NCI-H1105 (cell line): ENCODE measurements around the gene TSKS.
A peak's percentile ranks its signal among the peaks of the same experiment; 100 is the strongest.
"Not testable (repeated sequence)": the region's sequence is repeated elsewhere in the genome, so short reads cannot be mapped to it uniquely, and the experiment has no call there.

Experiments used
- DNase-seq: peaks from one replicate; lab custom pipeline; 2025; lab: John Stamatoyannopoulos, UW

The TSKS gene

DNA sequence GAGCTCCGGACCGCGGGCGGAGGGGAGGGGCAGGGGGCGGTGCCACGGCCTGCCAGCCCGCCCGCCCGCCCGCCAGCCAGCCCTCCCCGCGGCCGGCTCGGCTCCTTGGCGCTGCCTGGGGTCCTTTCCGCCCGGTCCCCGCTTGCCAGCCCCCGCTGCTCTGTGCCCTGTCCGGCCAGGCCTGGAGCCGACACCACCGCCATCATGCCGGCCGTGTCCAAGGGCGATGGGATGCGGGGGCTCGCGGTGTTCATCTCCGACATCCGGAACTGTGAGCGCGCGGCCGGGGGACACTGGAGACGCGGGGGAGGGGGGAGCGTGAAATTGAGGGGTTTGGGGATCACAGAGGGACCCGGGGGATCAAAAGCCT, 3.8 kb upstream of the TSKS start, which contains the start of gene AP2A1:
Gene AP2A1, plus strand, starts transcription at position 72 of the 370 bp plus-strand sequence. Its CDS starts 133 bp downstream, at position 205.
- DNase-seq = no peak

- peak; percentile 100 for DNase-seq
Observed at GRCh38 chr19:49766007-49766929, 3.2 kb upstream of the TSKS start.

DNA sequence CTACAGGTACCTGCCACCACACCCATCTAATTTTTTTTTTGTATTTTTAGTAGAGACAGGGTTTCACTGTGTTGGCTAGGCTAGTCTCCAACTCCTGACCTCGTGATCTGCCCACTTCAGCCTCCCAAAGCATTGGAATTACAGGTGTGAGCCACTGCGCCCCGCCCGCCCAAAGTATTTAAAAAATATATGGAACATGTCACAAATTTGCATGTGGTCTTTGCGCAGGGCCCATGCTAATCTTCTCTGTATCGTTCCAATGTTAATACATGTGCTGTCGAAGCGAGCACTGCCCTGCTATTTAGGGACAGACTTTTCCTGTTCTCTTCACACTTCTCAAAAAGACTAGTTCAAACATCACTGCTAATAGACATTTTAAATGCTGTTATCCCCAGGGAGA, 1.2 kb upstream of the TSKS start:
- DNase-seq = no peak

GRCh38 chr19:49761625-49762311, 1.3 kb downstream of the TSKS start:
- DNase-seq = no peak

DNA sequence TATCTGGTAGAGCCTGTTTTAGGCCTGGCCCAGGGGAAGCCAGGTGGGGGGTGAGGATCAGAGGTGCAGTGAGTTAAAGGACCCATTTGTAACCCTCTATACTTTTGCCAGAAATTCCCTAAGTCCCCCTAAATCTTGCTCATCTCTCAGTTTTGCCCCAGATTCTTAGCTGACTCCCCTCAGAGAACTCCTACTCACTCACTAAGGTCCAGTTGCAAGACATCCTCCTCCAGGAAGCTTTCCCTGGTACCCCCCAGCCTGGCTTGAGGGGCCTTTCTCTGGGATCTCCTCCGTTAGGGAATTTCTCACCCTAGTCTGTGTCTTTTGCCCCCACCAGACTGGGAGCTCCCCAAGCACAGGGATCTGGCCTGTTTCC, 1.9 kb downstream of the TSKS start:
- no peak for DNase-seq

- no peak for DNase-seq
Observed at GRCh38 chr19:49758292-49758691, 4.8 kb downstream of the TSKS start.

GRCh38 chr19:49755956-49756355, 7.2 kb downstream of the TSKS start:
- no peak for DNase-seq

DNA sequence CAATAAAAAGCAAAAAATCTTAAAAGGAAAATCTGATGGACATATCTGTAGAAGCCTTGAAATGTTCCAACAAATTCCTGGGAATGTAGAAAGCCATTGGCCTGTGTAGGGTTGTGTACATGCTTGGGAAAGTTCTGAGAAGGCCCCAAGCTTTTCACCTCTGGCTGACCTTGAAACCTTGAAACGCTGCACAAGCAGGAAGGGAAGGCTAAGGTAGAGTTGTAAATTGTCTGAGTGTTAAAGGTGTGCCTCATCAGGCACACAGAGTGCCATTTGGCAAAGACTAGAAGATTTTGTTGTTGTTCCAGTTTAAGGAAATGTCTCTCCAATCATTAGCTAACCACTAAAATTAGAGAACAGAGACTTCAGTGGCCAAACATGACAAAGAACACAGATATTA, 10.4 kb downstream of the TSKS start:
- DNase-seq = no peak

DNA sequence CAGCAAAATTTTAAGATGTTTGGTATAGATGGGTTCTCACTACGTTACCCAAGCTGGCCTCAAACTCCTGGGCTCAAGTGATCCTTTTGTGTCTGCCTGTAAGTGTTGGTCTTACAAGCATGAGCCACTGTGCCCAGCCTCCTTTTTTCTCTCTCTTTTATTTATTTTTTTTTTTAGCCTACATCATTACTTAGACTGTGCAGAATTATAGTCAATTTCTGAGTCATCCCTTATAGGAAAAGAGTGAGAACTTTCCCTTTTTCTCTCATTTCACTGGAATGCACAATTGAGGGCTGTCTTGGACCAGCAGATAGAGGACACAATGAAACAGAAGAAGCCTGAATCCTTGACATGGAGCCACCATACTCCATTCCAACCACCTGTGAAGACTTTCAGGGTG, 13.3 kb downstream of the TSKS start:
- no peak for DNase-seq

DNA sequence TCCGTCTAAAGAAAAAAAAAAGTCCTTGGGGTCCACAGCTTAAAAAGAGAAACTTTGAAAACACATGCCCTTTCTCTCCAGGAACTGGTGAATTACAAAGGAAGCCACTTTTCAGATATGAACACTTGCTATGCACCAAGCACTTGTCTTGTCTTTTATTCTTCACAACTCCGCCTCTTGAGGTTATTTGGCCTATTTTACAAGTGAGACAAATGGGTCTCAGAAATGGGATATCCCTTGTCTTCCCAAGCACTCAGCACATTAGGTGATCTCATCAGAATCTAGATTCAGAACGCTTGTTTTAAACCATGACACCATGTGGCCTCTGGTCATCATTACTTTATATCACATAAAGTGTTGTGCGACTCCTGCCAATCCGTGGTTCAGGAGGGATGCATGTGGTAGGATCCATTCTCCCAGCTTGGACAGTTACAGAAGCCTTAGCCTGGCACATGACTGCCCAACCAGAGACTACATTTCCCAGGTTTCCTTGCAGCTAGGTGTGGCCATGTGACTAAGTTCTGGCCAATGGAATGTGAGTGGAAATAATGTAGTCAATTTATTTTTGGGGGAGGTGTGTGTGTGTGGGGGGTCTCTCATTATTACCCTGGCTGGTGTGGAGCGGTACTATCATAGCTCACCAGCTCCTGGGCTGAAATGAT, 13.9 kb downstream of the TSKS start:
- DNase-seq = no peak

GRCh38 chr19:49746206-49746958, 16.7 kb downstream of the TSKS start:
- no peak for DNase-seq

- DNase-seq = no peak
Observed at GRCh38 chr19:49744946-49745381, 18.1 kb downstream of the TSKS start.

GRCh38 chr19:49741210-49741844, 21.8 kb downstream of the TSKS start:
- no peak for DNase-seq

DNA sequence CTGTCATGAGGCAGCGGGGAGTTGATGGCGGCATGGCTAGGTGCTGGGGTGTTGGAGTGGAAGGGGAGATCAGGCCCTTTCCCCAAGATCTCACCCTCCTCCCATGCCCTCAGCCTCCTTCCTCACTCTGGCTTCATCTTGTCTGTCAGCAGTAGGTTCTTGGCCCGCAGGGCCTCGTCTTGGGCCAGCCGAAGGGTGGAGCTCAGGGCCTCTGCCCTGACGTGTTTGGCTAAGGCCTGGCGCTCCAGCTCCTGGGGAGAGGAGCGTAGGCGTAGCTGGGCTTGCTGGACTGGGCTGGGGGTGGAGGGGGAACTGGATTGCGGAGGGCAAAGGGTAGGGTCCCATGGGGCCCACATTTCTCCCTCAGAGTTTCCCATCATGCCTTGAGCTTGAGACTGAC, 23.2 kb downstream of the TSKS start:
- DNase-seq = no peak

- no peak for DNase-seq
Observed at GRCh38 chr19:49739098-49739497, 24.0 kb downstream of the TSKS start.

DNA sequence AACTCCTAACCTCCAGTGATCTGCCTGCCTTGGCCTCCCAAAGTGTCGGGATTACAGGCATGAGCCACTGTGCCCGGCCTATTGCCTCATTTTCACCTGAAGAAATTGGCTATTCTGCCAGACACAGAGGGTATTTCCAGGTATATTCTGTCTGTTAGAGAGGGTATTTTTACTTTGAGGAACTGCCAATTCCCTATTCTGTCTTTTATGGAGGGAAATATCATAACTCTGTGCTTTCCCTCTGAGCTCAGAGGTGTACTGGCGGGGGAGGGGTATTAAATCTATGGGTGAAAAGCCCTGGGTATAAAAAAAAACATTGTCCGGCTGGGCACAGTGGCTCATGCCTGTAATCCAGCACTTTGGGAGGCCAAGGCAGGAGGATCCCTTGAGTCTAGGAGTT, 24.8 kb downstream of the TSKS start:
- DNase-seq = no peak

DNA sequence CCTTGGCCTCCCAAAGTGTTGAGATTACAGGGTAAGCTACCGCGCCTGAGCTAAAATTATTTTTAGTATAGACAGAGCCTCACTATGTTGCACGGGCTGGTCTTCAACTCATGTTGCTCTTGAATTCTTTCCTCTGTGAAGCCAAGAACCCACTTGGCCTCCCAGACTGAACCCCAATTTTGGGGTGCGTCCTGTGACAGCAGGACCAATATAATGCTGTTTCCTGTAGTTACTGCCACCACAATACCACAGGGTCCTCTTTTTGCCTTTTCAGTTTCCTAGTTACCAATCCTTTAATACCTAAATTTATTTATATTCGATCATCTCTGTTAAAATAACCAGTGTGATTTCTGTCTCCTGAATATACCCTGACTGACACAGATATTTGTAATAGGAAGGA, 32.9 kb downstream of the TSKS start:
- DNase-seq = no peak

DNA sequence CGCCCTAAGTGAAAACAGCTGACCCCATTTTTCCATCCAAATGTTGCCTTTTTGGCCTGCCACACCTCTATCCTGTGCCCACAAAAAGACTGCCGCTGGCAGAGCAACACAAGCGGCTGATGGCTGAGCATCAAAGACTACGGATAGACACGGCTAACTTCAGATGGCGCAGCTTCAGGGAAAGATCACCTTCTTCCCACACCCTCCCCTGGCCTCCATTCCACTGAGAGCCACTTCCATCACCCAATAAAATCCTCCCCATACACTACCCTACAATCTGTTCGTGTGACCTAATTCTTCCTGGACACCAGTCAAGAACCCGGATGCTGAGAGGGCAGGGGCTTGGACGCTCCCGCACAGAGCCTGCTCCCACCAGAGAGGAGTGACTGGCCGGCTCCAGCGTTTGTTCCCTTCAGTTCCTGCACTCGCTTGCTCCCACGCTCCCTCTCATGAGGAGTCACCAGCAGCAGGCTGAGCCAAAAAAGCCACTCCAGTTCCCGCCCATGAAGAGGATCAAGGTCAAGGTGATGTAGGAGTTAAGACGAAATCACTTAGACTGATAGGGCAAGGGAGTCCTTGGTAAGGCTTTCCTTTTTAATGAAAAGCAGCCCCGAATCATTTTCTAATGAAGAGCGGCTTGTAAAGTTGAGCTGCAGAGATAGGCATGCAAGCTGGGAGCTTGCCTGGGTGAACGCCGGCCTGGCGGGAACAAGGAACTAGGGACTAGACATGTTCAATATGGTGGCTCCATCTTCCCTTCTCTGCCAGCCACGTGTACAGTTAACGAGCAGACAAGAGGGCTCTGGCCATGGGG, 35.7 kb downstream of the TSKS start:
- no peak for DNase-seq

- DNase-seq = not testable (repeated sequence)
Observed at GRCh38 chr19:49719420-49719819, 43.7 kb downstream of the TSKS start.

GRCh38 chr19:49718991-49719390, 44.1 kb downstream of the TSKS start:
- DNase-seq = no peak

- DNase-seq = no peak
Observed at GRCh38 chr19:49718511-49718910, 44.6 kb downstream of the TSKS start.
